B cell (primary cell): ENCODE data around the gene EP400. TPM values are rescaled to one million over a fixed set of nuclear protein-coding genes. Genes with fewer than 3 reads are reported as not detected.

Experiments used
- ATAC-seq: fragments of 200-7000 bp; cut with Tn5 transposase; one replicate; pipeline ENCODE4 v1.10.0; 2021; ENCODE audit warnings: low read depth, mild to moderate bottlenecking, moderate number of reproducible peaks, moderate library complexity
- CTCF ChIA-PET: fragments of 350-600 bp; sonication (Branson Sonifier 250); formaldehyde crosslinking; loops from one replicate; lab custom pipeline; 2021; ENCODE audit warnings: antibody characterized with exemption, inconsistent platforms; lab: Charles Lee
- POLR2A ChIA-PET: fragments of 350-600 bp; sonication (Branson Sonifier 250); formaldehyde crosslinking; loops from one replicate; lab custom pipeline; 2021; ENCODE audit warnings: antibody characterized with exemption; lab: Charles Lee
- DNase-seq: peaks from one replicate; pipeline ENCODE4 v3.0.0; 2013
- H2AFZ ChIP-seq: 2 replicates; pipeline ENCODE4 v1.6.1; 2012; ENCODE audit warnings: mild to moderate bottlenecking, low read depth, low read length; ENCODE audit not compliant: insufficient read depth, poor library complexity, severe bottlenecking
- H3K27ac ChIP-seq, 2 donors: 1 replicate in 1 of 2; 2 replicates in 1 of 2; pipeline ENCODE4 v1.5.1; 2012 to 2013; ENCODE audit warnings: low read length in 2 of 2, mild to moderate bottlenecking in 2 of 2, moderate library complexity in 1 of 2
- H3K27me3 ChIP-seq, 4 experiments: fragments of 200-600 bp in 1 of 4; sonication (generic) in 1 of 4; replicated peaks in 1 of 4; 1 replicate in 2 of 4; 2 replicates in 2 of 4; pipeline versions ENCODE4 v1.6.1 to v1.7.0; 2013 to 2016; ENCODE audit warnings: low read length in 3 of 4, mild to moderate bottlenecking in 2 of 4, mixed read lengths in 1 of 4, moderate library complexity in 1 of 4; ENCODE audit not compliant: insufficient read depth in 4 of 4, control insufficient read depth in 3 of 4; ENCODE audit errors: control extremely low read depth in 1 of 4
- H3K36me3 ChIP-seq, 2 experiments: replicated peaks in 1 of 2; 1 replicate in 1 of 2; 2 replicates in 1 of 2; pipeline versions ENCODE4 v1.6.1 to v1.7.1; 2013; ENCODE audit warnings: low read length in 1 of 2; ENCODE audit not compliant: insufficient read depth in 2 of 2, control insufficient read depth in 1 of 2; ENCODE audit errors: control extremely low read depth in 1 of 2, extremely low read depth in 1 of 2
- H3K4me1 ChIP-seq, 2 donors: fragments of 200-600 bp in 1 of 2; sonication (generic) in 1 of 2; 1 replicate in 1 of 2; 2 replicates in 1 of 2; pipeline versions ENCODE4 v1.5.1 to v1.6.1; 2013 to 2017; ENCODE audit warnings: low read length in 2 of 2; ENCODE audit not compliant: control insufficient read depth in 2 of 2, insufficient read depth in 2 of 2
- H3K4me2 ChIP-seq: replicated peaks from 2 replicates; pipeline ENCODE3; 2012; ENCODE audit warnings: mild to moderate bottlenecking, low read depth, low read length; ENCODE audit not compliant: poor library complexity, severe bottlenecking
- H3K4me3 ChIP-seq, 5 experiments: fragments of 200-600 bp in 1 of 5; sonication (generic) in 1 of 5; 1 replicate in 3 of 5; 2 replicates in 2 of 5; pipeline versions ENCODE4 v1.5.1 to v1.7.0; 2011 to 2016; ENCODE audit warnings: low read length in 4 of 5, mild to moderate bottlenecking in 4 of 5, low read depth in 2 of 5, control low read depth in 1 of 5, moderate library complexity in 1 of 5; ENCODE audit not compliant: insufficient read depth in 1 of 5; ENCODE audit errors: control extremely low read depth in 1 of 5, extremely low read depth in 1 of 5
- H3K79me2 ChIP-seq: fragments of 200-600 bp; sonication (generic); one replicate; pipeline ENCODE4 v1.6.0; 2016; ENCODE audit warnings: low read length; ENCODE audit not compliant: control insufficient read depth, insufficient read depth
- H3K9ac ChIP-seq: fragments of 200-600 bp; sonication (generic); 2 replicates; pipeline ENCODE4 v1.6.1; 2017; ENCODE audit warnings: mild to moderate bottlenecking, low read length, moderate library complexity
- H3K9me3 ChIP-seq, 3 donors: one replicate each; pipeline versions ENCODE4 v1.6.1 to v1.7.1; 2013; ENCODE audit warnings: low read length in 2 of 3; ENCODE audit not compliant: control insufficient read depth in 2 of 3, insufficient read depth in 1 of 3; ENCODE audit errors: control extremely low read depth in 1 of 3
- H4K20me1 ChIP-seq: 2 replicates; pipeline ENCODE4 v1.6.0; 2012; ENCODE audit warnings: mild to moderate bottlenecking, low read length; ENCODE audit not compliant: insufficient read depth, control insufficient read depth, poor library complexity, severe bottlenecking
- H3K27ac Mint-ChIP-seq: one replicate; pipeline ENCODE4 v1.8.0; 2021; ENCODE audit warnings: mixed read lengths
- H3K27me3 Mint-ChIP-seq: one replicate; pipeline ENCODE4 v1.8.0; 2021; ENCODE audit warnings: mixed read lengths
- H3K4me1 Mint-ChIP-seq: one replicate; pipeline ENCODE4 v1.8.0; 2021; ENCODE audit warnings: mixed read lengths
- H3K4me3 Mint-ChIP-seq: one replicate; pipeline ENCODE4 v1.8.0; 2021; ENCODE audit warnings: mixed read lengths
- H3K9me3 Mint-ChIP-seq: one replicate; pipeline ENCODE4 v1.8.0; 2022; ENCODE audit warnings: mixed read lengths; ENCODE audit not compliant: insufficient read depth
- CTCF ChIP-seq: fragments of 200-600 bp; IDR thresholded peaks from one replicate; pipeline ENCODE4 v1.8.0; 2022; ENCODE audit warnings: antibody characterized with exemption, mild to moderate bottlenecking
- EZH2 ChIP-seq: IDR thresholded peaks from 2 replicates; pipeline ENCODE4 v1.6.1; 2012; ENCODE audit warnings: borderline replicate concordance, low read depth, mild to moderate bottlenecking, moderate library complexity, low read length; ENCODE audit not compliant: insufficient read depth, poor library complexity, severe bottlenecking
- whole genome bisulfite sequencing: methylation state at CpG from one replicate; pipeline ENCODE4 v1.1.5; 2013; ENCODE audit warnings: missing lambda C conversion rate; ENCODE audit not compliant: insufficient coverage; 5-methylcytosine and 5-hydroxymethylcytosine counted together
- intact Hi-C: fragments of 100-400 bp; cut with micrococcal nuclease; formaldehyde crosslinking; loops from one replicate; pipeline ENCODE4 v1.10.0; 2022
- polyA plus RNA-seq: library from polyadenylated mRNA; depleted of rRNA; stranded (reverse); fragments of >200 nt; gene quantifications from 2 replicates; pipeline ENCODE4 v1.2.3, GENCODE V29; 2012
- total RNA-seq, 2 donors: library from RNA; stranded (reverse); fragments of 120-200 nt in 1 of 2; gene quantifications; 1 replicate in 1 of 2; 2 replicates in 1 of 2; pipeline versions ENCODE4 v1.2.3 to v1.2.4, GENCODE V29; 2013 to 2022

Gene EP400
- total and polyA plus RNA-seq, 2 donors (not counting 1 experiment from before 2014, with no cell fraction given) = 17.3 to 82.2 TPM

- peaks cover 22 to 28% of the 10 kb centered on the region in 2 donors for H3K4me1 ChIP-seq
- peaks cover 32% of the 10 kb centered on the region for H3K4me1 Mint-ChIP-seq
- H3K4me2 ChIP-seq = no peak overlapping the region
- no peaks in the 10 kb centered on the region for H3K27me3 ChIP-seq
- no peak overlapping the region for H3K27ac ChIP-seq
- H3K36me3 ChIP-seq = peaks cover 0 to 15% of the 10 kb centered on the region in 2 experiments
- H3K9me3 Mint-ChIP-seq = no peaks in the 10 kb centered on the region
- WGBS = 97% methylated on average over 14 of the region's 14 CpGs
- H3K9ac ChIP-seq = no peak overlapping the region
- POLR2A ChIA-PET = no interaction called here
- H3K27me3 Mint-ChIP-seq = no peaks in the 10 kb centered on the region
- no peaks in the 10 kb centered on the region for H3K79me2 ChIP-seq
- DNase-seq = no peak
- no peak for TF ChIP-seq EZH2
- no peak for TF ChIP-seq CTCF
- CTCF ChIA-PET = no interaction called here
- no peak for ATAC-seq
- H3K4me3 Mint-ChIP-seq = no peak overlapping the region
- intact Hi-C loops = loop anchor here (10.0 kb wide), 4 partner anchors 95 to 1045 kb away; partner anchors contain the start of genes MMP17 and RAN
- H2AFZ ChIP-seq = no peak overlapping the region
- no peaks in the 10 kb centered on the region for H4K20me1 ChIP-seq
- H3K9me3 ChIP-seq = peaks cover 0 to 3% (median 0%) of the 10 kb centered on the region in 3 donors
- no peak overlapping the region for H3K27ac Mint-ChIP-seq
- H3K4me3 ChIP-seq = no peak overlapping the region
Observed at GRCh38 chr12:131920157-131920508, 29.6 kb upstream of the EP400 start.

GRCh38 chr12:131920902-131921840 is 28.6 kb upstream of the EP400 start:
- H3K9ac ChIP-seq = no peak overlapping the region
- H3K79me2 ChIP-seq = no peaks in the 10 kb centered on the region
- Mint-ChIP-seq H3K4me3 (no peak overlapping the region), H3K27ac (no peak overlapping the region), H3K9me3 (no peaks in the 10 kb centered on the region), H3K27me3 (no peaks in the 10 kb centered on the region), H3K4me1 (peaks cover 32% of the 10 kb centered on the region)
- peaks cover 23 to 32% of the 10 kb centered on the region in 2 donors for H3K4me1 ChIP-seq
- H3K9me3 ChIP-seq = peaks cover 0 to 3% (median 0%) of the 10 kb centered on the region in 3 donors
- ChIA-PET POLR2A (no interaction called here), CTCF (no interaction called here)
- no peak for ATAC-seq
- H3K27ac ChIP-seq = no peak overlapping the region
- no peak overlapping the region for H3K4me3 ChIP-seq
- peaks cover 0 to 5% of the 10 kb centered on the region in 2 experiments for H3K36me3 ChIP-seq
- no peaks in the 10 kb centered on the region for H4K20me1 ChIP-seq
- H2AFZ ChIP-seq = no peak overlapping the region
- WGBS = 98% methylated on average over 34 of the region's 35 CpGs
- no peak overlapping the region for H3K4me2 ChIP-seq
- no peaks in the 10 kb centered on the region for H3K27me3 ChIP-seq
- TF ChIP-seq EZH2 (no peak), CTCF (no peak)
- intact Hi-C loops = loop anchor here (10.0 kb wide), 4 partner anchors 96 to 1046 kb away; partner anchors contain the start of genes MMP17 and RAN
- no peak for DNase-seq
